ENCODE results near the gene EXOC6.
A peak's percentile ranks its signal among the peaks of the same experiment; 100 is the strongest.

EXOC6 gene

DNA sequence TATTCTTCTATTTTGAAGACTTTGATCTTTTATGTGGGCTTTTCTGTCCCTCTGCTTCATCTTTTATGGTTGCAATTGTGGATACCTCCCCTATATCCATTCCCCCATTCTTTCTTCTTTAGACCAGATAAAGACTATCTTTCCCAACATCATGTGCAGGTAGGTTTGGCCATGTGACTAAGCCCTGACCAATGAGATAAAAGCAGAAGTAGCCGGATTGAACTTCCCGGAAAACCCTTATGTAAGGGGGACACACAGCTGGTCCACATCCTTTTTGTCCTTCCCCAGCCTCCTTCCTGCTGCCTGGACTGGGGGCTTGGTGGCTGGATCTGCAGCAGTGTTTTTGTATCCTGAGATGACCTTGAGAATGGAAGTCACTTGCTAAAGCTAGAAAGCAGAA, 33.5 kb upstream of the EXOC6 start:
- Histone ChIP-seq H2BK5ac (ENCODE audit: low read depth, low read length, poor library complexity) (no peak overlapping the region), H3K4ac (ENCODE audit: low read depth, low read length) (no peak overlapping the region), H4K8ac (ENCODE audit: low read depth, low read length) (no peak overlapping the region), H3K4me3 (ENCODE audit: low read depth, low read length) (no peak overlapping the region), H2BK12ac (ENCODE audit: low read length) (no peak overlapping the region), H3K27me3 (ENCODE audit: insufficient read depth, low read length) (no peaks in the 10 kb centered on the region), H3K18ac (ENCODE audit: low read length) (no peak overlapping the region), H3K36me3 (ENCODE audit: control insufficient read depth in 1 of 2, insufficient read depth in 2 of 2, low read length in 2 of 2) (no peaks in the 10 kb centered on the region), H3K9me3 (ENCODE audit: insufficient read depth, low read depth, low read length) (no peaks in the 10 kb centered on the region), H4K12ac (ENCODE audit: low read depth, low read length) (no peak overlapping the region), H2BK120ac (ENCODE audit: insufficient read depth, low read length, poor library complexity) (no peak overlapping the region), H3K23ac (ENCODE audit: low read length) (no peak overlapping the region), H3K4me2 (ENCODE audit: low read length) (no peak overlapping the region), H2AFZ (ENCODE audit: insufficient read depth, low read length, poor library complexity) (no peak overlapping the region), H3K14ac (ENCODE audit: low read length) (no peak overlapping the region), H4K91ac (ENCODE audit: low read depth, low read length) (no peak overlapping the region), H3K79me2 (ENCODE audit: control insufficient read depth, insufficient read depth, low read length, poor library complexity) (no peaks in the 10 kb centered on the region), H3K4me1 (ENCODE audit: control insufficient read depth in 1 of 2, insufficient read depth in 2 of 2, low read length in 2 of 2) (no peaks in the 10 kb centered on the region), H3K9ac (ENCODE audit: low read length) (no peak overlapping the region), H3K27ac (ENCODE audit: low read depth, low read length) (no peak overlapping the region), H2AK5ac (ENCODE audit: low read length) (no peak overlapping the region), H3K79me1 (ENCODE audit: low read length) (no peaks in the 10 kb centered on the region)
- no CpG with 5 or more reads among the region's 2 CpGs for WGBS (ENCODE audit: extremely low coverage, insufficient coverage, insufficient read length)
- no peak for DNase-seq

GRCh38 chr10:92816091-92816531, 32.2 kb upstream of the EXOC6 start:
- H3K27me3 ChIP-seq (ENCODE audit: insufficient read depth, low read length) = no peaks in the 10 kb centered on the region
- H4K91ac ChIP-seq (ENCODE audit: low read depth, low read length) = no peak overlapping the region
- H2BK120ac ChIP-seq (ENCODE audit: insufficient read depth, low read length, poor library complexity) = no peak overlapping the region
- no peak overlapping the region for H4K8ac ChIP-seq (ENCODE audit: low read depth, low read length)
- no peak overlapping the region for H3K4ac ChIP-seq (ENCODE audit: low read depth, low read length)
- H3K79me2 ChIP-seq (ENCODE audit: control insufficient read depth, insufficient read depth, low read length, poor library complexity) = no peaks in the 10 kb centered on the region
- no peak overlapping the region for H3K9ac ChIP-seq (ENCODE audit: low read length)
- H3K36me3 ChIP-seq (ENCODE audit: control insufficient read depth in 1 of 2, insufficient read depth in 2 of 2, low read length in 2 of 2) = no peaks in the 10 kb centered on the region
- no peak overlapping the region for H2AFZ ChIP-seq (ENCODE audit: insufficient read depth, low read length, poor library complexity)
- no peak overlapping the region for H4K12ac ChIP-seq (ENCODE audit: low read depth, low read length)
- H3K27ac ChIP-seq (ENCODE audit: low read depth, low read length) = no peak overlapping the region
- no peak overlapping the region for H3K14ac ChIP-seq (ENCODE audit: low read length)
- no peak overlapping the region for H2AK5ac ChIP-seq (ENCODE audit: low read length)
- H2BK12ac ChIP-seq (ENCODE audit: low read length) = no peak overlapping the region
- H3K23ac ChIP-seq (ENCODE audit: low read length) = no peak overlapping the region
- no CpG with 5 or more reads among the region's 1 CpG for WGBS (ENCODE audit: extremely low coverage, insufficient coverage, insufficient read length)
- H3K4me1 ChIP-seq (ENCODE audit: control insufficient read depth in 1 of 2, insufficient read depth in 2 of 2, low read length in 2 of 2) = no peaks in the 10 kb centered on the region
- H3K9me3 ChIP-seq (ENCODE audit: insufficient read depth, low read depth, low read length) = no peaks in the 10 kb centered on the region
- no peak overlapping the region for H3K18ac ChIP-seq (ENCODE audit: low read length)
- H3K79me1 ChIP-seq (ENCODE audit: low read length) = no peaks in the 10 kb centered on the region
- H3K4me2 ChIP-seq (ENCODE audit: low read length) = no peak overlapping the region
- no peak overlapping the region for H3K4me3 ChIP-seq (ENCODE audit: low read depth, low read length)
- no peak overlapping the region for H2BK5ac ChIP-seq (ENCODE audit: low read depth, low read length, poor library complexity)
- peak in 1 of 2 donors; percentile 28 for DNase-seq

DNA sequence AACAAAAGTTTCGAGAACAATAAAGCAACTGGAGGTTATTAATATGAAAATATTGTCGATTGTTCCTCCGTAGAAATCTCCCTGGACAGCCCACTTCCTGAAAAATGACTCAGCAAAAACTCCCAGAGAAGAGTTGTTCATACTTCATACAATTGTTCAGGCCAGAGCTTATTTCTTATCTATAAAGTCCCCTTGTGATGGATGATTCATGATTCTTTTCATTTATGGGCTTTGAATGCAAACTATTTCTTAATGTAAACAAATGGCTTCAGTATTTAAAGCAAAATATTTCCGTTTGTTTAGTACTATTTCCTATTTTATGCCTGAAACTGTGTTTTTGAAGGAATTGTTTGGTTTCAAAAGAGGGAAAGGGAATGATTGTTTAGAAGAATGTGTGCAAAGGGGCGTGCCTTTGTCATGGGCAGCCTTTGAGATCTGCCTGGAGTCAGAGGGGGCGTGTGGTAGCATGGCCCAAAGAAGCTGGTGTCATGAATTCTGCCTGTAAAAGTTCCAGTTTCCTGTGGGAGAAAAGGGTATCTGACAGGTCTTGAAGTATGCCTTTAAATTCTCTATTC, 26.2 kb upstream of the EXOC6 start:
- H2BK5ac ChIP-seq (ENCODE audit: low read depth, low read length, poor library complexity) = no peak overlapping the region
- no peak overlapping the region for H3K18ac ChIP-seq (ENCODE audit: low read length)
- no peaks in the 10 kb centered on the region for H3K79me2 ChIP-seq (ENCODE audit: control insufficient read depth, insufficient read depth, low read length, poor library complexity)
- no peaks in the 10 kb centered on the region for H3K27me3 ChIP-seq (ENCODE audit: insufficient read depth, low read length)
- H3K4me3 ChIP-seq (ENCODE audit: low read depth, low read length) = no peak overlapping the region
- peak in 1 of 2 donors; percentile 41 for DNase-seq
- no peak overlapping the region for H3K23ac ChIP-seq (ENCODE audit: low read length)
- no peak overlapping the region for H2AK5ac ChIP-seq (ENCODE audit: low read length)
- peaks cover 2% of the 10 kb centered on the region for H3K79me1 ChIP-seq (ENCODE audit: low read length)
- no peak overlapping the region for H2BK12ac ChIP-seq (ENCODE audit: low read length)
- no peaks in the 10 kb centered on the region for H3K9me3 ChIP-seq (ENCODE audit: insufficient read depth, low read depth, low read length)
- H4K12ac ChIP-seq (ENCODE audit: low read depth, low read length) = no peak overlapping the region
- no peak overlapping the region for H3K14ac ChIP-seq (ENCODE audit: low read length)
- H4K91ac ChIP-seq (ENCODE audit: low read depth, low read length) = peak overlapping the region; percentile 24
- H3K4me2 ChIP-seq (ENCODE audit: low read length) = no peak overlapping the region
- H3K9ac ChIP-seq (ENCODE audit: low read length) = no peak overlapping the region
- WGBS (ENCODE audit: extremely low coverage, insufficient coverage, insufficient read length) = no CpG with 5 or more reads among the region's 6 CpGs
- no peaks in the 10 kb centered on the region for H3K36me3 ChIP-seq (ENCODE audit: control insufficient read depth in 1 of 2, insufficient read depth in 2 of 2, low read length in 2 of 2)
- H3K4ac ChIP-seq (ENCODE audit: low read depth, low read length) = no peak overlapping the region
- no peak overlapping the region for H2AFZ ChIP-seq (ENCODE audit: insufficient read depth, low read length, poor library complexity)
- H3K27ac ChIP-seq (ENCODE audit: low read depth, low read length) = no peak overlapping the region
- H2BK120ac ChIP-seq (ENCODE audit: insufficient read depth, low read length, poor library complexity) = no peak overlapping the region
- peaks cover 0 to 1% of the 10 kb centered on the region in 2 experiments for H3K4me1 ChIP-seq (ENCODE audit: control insufficient read depth in 1 of 2, insufficient read depth in 2 of 2, low read length in 2 of 2)
- no peak overlapping the region for H4K8ac ChIP-seq (ENCODE audit: low read depth, low read length)

- no peak overlapping the region for H4K91ac ChIP-seq (ENCODE audit: low read depth, low read length)
- no peak overlapping the region for H3K23ac ChIP-seq (ENCODE audit: low read length)
- no peak overlapping the region for H2AK5ac ChIP-seq (ENCODE audit: low read length)
- peaks cover 2% of the 10 kb centered on the region for H3K79me1 ChIP-seq (ENCODE audit: low read length)
- no peaks in the 10 kb centered on the region for H3K9me3 ChIP-seq (ENCODE audit: insufficient read depth, low read depth, low read length)
- peak in 1 of 2 donors; percentile 36 for DNase-seq
- H3K27me3 ChIP-seq (ENCODE audit: insufficient read depth, low read length) = no peaks in the 10 kb centered on the region
- no peaks in the 10 kb centered on the region for H3K36me3 ChIP-seq (ENCODE audit: control insufficient read depth in 1 of 2, insufficient read depth in 2 of 2, low read length in 2 of 2)
- H2BK120ac ChIP-seq (ENCODE audit: insufficient read depth, low read length, poor library complexity) = no peak overlapping the region
- H2BK5ac ChIP-seq (ENCODE audit: low read depth, low read length, poor library complexity) = no peak overlapping the region
- peaks cover 0 to 1% of the 10 kb centered on the region in 2 experiments for H3K4me1 ChIP-seq (ENCODE audit: control insufficient read depth in 1 of 2, insufficient read depth in 2 of 2, low read length in 2 of 2)
- no peak overlapping the region for H2BK12ac ChIP-seq (ENCODE audit: low read length)
- no peak overlapping the region for H2AFZ ChIP-seq (ENCODE audit: insufficient read depth, low read length, poor library complexity)
- no peak overlapping the region for H3K18ac ChIP-seq (ENCODE audit: low read length)
- no CpG with 5 or more reads among the region's 9 CpGs for WGBS (ENCODE audit: extremely low coverage, insufficient coverage, insufficient read length)
- no peak overlapping the region for H3K9ac ChIP-seq (ENCODE audit: low read length)
- H4K12ac ChIP-seq (ENCODE audit: low read depth, low read length) = no peak overlapping the region
- no peak overlapping the region for H3K4me3 ChIP-seq (ENCODE audit: low read depth, low read length)
- no peak overlapping the region for H3K27ac ChIP-seq (ENCODE audit: low read depth, low read length)
- H3K14ac ChIP-seq (ENCODE audit: low read length) = no peak overlapping the region
- no peak overlapping the region for H3K4ac ChIP-seq (ENCODE audit: low read depth, low read length)
- H3K79me2 ChIP-seq (ENCODE audit: control insufficient read depth, insufficient read depth, low read length, poor library complexity) = no peaks in the 10 kb centered on the region
- H3K4me2 ChIP-seq (ENCODE audit: low read length) = no peak overlapping the region
- H4K8ac ChIP-seq (ENCODE audit: low read depth, low read length) = no peak overlapping the region
These were observed 25.4 kb upstream of the EXOC6 start for GRCh38 chr10:92822964-92823363.
